HG02943 (cell line): ENCODE results near the gene LPIN1.
"Not testable (repeated sequence)": the region's sequence is repeated elsewhere in the genome, so short reads cannot be mapped to it uniquely, and the experiment has no call there.

Experiments used
- ATAC-seq: cut with Tn5 transposase; IDR thresholded peaks from one replicate; pipeline ENCODE4 v1.9.1; 2021; ENCODE audit warnings: mild to moderate bottlenecking, low read depth, moderate library complexity; ENCODE audit not compliant: unreplicated experiment

The LPIN1 gene

DNA sequence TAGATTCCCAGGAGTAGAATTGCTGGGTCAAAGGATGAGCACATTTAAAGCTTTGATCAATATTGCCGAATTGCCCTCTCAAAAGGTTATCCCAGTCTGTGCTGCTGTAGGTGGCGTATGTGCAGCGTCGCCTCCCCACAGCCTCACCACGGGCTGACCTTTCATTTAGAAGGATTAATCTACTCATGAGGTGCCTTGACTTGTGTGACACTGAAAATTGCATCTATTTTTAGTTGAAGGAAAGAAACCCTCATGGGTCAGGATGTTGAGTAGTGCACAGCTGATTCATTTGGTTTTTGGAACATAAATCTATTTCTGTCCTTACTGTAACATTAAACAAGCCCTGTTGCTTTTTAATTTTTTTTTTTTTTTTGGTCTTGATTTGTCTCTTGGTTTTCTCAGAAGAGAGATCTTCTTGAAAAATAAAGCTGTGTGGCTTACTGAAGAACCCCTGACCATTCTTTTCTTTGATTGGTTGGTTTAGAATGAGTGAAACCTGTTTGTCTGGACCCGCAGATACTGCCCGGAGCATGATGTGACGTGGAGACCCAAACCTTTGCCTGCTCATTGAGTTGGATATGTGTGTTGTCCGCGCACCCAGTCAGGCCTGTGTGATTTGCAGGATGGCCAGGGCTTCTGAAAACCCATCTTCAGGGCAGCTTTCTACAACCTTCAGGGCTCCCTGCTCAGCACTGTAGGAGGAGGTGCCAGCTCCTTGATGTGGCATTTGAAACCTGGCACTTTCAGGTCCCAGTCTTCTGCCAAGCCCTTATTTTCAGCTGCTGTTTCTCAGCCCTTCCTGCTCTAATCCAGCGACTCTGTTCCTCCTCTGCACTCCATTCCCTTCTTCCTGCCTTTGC lies 61.0 kb downstream of the LPIN1 start:
- ATAC-seq = no peak

DNA sequence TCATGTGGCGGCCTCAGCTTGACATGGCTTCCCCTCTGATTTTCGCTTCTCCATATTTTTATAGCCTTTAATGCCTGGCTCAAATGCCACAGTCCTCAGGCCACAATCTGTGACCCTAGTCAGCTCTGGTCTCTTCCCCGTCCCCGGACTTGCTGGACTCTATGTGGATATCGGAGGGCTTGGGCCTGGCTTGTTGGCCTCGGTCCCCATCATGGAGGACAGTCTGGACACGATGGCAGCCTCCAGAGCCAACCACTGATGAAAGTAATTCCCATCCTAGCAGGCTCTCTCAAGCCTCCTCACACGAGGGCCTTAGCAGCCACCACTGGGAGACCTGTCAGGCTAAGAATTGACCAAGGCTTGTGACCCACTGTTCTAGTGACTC lies 61.6 kb downstream of the LPIN1 start:
- no peak for ATAC-seq

DNA sequence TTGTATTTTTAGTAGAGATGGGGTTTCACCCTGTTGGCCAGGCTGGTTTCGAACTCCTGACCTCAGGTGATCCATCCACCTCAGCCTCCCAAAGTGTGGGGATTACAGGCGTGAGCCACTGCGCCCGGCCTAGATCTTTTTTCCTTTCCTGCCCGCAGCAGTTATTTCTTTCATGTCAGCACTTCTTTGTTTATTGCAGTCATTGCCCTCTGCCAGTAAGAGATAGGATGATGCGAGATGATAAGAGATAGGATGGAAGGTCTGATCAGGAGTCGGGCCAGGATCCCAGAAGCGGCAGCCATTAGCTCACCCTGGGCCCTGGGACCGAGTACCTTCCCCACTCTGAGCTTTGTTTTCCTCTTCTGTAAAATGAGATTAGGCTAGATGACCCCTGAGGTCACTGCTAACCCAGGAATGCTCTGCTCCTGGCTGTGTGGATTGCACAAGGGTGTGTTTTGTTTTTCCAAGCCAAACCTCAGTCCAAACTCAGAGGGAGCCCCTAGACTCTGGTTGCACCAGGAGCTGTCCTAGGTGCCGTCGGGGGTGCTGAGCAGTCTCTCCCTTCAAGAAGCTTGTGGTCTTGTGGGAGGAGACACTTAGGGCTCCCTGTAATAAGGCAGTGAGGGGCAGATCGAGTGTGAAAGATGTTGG lies 63.3 kb downstream of the LPIN1 start:
- no peak for ATAC-seq

DNA sequence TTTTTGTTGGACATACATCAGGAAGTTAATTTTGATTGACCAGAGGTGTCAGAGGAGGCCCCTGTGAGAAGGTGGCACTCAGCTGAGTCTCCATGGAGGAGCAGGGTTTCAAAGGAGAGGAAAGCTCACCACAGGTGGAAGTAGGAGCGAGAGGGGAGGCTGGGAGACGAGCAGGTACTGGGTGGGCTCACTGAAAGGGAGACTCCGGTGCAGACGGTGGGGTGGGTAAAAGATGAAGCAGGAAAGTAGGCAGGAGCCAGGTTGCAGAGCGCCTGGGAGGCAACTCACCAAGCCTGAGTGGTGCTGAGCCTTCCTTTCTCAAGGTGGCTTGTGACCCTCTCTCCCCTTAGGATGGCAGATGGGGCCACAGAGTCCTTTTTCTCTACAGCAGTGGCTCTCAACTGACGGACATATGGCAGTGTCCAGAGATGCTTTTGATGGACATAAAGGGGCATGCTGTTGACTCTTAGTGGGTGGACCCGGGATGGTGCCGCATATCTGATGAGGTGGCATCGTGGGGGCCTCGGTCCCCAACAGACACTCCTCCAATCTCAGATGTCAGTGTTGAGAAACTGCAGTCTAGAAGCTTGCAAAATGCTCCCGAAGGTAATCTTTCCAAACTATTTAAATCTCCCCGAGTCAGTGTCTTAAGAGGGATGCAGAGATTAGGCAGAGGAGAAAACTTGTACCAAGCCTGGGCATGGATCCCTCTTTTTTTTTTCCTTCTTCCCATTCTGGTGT lies 64.0 kb downstream of the LPIN1 start:
- no peak for ATAC-seq

DNA sequence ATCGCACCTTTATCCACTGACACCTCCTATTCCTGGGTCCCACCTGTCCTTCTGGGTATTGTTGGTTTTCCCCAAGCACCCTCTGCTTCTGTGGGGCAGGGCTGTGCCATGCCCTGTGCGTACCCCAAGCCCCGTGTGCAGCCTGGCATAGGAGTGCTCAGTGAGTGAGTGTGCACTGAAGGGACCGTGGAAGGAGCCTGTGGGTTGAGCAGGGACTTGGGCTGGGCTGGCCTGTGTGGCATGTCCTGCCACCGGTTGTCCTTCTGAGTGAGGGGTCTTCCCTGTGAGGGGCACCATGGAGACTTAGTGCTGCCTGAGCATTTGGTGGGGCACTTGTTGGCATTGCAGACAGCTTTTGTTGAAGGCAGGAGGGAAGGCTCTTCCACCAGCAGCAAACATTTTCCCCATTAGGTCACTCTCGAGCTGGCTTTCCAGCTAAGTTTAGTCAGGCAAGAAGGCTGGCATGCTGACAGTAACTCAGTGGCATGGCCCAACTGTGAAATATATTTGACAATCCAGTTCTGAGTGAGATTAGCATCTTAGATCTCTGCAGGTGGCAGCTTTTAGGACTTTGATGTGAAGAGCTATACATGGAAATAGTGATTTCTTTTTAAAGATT lies 64.7 kb downstream of the LPIN1 start:
- ATAC-seq = no peak

DNA sequence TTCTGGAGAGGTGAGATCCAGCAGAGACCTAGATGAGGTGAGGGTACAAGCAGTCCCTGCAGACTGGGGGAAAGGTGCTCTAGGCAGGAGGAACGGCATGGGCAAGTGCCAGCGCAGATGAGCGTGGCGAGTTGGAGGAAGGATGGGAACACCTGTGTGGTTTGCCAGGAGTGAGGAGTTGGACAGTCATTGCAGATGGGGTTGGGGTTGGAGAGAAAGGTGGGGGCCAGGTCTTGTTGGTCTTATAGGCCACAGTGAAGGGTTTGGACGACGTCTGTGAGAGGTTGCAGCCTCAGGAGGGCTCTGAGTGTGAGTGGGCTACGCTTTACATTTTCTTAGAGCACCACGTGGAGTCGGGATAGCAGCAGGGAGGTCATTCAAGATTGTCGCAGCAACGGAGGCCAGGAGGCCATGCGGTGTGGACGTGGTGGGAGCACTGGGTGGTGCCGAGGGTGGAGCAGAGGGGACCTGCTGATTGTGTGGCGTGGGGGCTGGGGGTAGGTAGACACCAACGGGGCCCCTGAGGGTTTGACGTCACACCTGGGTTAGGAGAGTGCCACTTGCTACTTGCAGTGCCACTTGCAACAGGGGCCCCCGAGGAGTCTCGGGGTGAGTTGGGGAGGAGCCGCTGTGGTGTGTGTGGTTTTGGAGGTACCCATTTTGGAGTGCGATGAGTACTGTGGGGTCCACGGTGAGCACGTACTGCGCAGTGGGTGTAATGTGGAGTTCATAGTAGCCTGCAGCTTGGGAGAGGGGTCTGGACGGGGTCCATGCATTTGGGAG lies 66.2 kb downstream of the LPIN1 start:
- ATAC-seq = no peak

DNA sequence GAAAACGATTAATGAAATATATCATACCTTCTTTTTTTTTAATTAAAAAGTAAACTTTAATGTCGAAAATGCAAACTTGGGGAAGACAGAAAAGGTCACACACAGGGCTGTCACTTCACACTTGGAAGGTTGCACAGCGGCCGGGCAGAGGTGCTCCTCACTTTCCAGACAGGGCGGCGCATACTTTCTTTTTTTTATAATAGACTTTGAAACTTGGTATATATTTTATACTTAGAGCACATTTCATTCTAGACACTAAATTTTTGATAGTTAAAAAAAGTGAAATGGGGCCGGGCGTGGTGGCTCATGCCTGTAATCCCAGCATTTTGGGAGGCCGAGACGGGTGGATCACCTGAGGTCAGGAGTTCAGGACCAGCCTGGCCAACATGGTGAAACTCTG lies 66.9 kb downstream of the LPIN1 start:
- ATAC-seq = not testable (repeated sequence)

DNA sequence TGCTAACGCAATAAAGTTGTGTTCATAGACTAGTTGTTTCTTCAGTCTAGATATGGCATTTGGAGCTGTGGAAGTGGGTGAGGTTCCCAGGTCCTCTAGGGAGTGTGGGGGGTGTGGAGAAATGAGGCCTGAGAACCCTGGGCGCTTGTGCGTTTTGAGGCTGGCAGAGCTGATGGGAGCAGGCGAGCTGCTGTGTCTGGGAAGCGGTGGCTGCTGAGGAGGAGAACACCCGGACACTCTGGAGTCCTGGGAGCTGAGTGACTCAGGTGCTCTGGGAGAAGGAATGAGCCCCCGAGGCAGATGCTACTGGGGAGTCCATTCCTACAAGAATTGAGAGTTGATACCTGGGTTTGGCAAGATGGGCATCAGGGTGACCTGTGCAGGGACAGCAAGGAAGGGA lies 67.5 kb downstream of the LPIN1 start:
- no peak for ATAC-seq

DNA sequence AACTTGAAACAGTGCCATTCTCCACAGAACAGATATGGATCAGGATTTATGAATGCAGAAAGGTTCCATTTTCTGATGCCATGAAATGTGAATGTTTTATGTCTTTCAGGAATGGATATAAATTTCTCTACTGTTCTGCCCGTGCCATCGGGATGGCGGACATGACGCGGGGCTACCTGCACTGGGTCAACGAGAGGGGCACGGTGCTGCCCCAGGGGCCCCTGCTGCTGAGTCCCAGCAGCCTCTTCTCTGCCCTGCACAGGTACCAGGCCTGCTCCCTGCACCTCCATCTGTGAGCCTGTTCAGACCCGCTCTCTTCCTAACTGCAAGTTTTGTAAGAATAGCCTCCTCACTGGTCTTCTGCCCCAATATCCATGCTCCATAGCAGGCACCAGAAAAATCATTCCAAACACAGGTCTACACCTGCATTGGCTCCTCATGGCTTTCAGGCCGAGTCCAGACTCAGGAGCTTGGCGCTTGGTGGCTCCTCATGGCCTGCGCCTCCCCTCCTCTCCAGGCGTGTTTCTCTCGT lies 68.6 kb downstream of the LPIN1 start:
- no peak for ATAC-seq

DNA sequence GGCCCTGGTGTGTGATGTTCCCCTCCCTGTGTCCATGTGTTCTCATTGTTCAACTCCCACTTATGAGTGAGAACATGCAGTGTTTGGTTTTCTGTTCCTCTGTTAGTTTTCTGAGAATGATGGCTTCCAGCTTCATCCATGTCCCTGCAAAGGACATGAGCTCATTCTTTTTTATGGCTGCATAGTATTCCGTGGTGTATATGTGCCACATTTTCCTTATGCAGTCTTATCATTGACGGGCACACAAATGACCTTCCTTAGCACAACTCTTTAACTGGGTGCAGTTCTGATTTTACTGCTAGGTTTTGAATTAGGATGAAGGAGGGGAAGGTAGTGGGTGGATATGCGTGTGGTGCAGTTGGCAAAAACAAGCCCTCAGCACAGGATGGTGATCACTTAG lies 70.5 kb downstream of the LPIN1 start:
- ATAC-seq = not testable (repeated sequence)

DNA sequence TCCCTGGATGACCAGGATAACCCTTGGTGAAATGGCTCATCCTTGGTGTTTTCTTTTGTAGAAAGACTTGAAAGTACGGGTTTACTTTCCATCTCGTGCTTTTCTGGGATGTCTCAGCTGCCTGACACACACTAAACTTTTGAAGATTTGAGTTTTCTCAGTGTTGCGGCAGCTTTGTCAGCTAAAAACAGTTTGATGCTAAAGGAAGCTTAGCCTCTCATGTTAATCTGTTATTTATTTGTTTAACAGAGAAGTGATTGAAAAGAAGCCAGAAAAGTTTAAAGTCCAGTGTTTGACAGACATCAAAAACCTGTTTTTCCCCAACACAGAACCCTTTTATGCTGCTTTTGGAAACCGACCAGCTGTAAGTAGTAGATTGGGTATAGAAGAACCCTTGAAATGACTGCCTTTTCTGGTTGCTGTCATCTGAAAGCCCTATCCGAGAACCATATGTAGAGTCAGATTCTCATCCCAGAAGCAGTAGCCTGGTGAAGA lies 72.8 kb downstream of the LPIN1 start:
- ATAC-seq = no peak

DNA sequence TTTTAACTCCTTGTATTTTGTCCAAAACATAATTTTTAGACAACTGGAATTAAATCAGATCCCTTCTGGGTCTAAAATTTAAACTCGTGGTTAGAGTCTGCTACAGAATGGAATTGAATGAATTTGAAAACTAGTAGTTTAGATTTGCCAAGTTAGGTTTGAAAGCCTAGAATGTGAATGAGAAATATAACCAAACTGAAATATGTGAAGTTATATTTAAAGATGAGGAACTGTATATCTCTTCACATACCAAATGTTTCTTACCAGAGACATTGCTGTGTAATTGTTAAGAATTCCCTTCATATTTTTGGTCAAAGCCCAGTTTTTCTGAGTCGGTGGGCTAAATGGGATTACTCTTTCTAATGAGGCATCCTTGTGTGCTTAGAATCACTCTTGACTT lies 74.2 kb downstream of the LPIN1 start:
- no peak for ATAC-seq

DNA sequence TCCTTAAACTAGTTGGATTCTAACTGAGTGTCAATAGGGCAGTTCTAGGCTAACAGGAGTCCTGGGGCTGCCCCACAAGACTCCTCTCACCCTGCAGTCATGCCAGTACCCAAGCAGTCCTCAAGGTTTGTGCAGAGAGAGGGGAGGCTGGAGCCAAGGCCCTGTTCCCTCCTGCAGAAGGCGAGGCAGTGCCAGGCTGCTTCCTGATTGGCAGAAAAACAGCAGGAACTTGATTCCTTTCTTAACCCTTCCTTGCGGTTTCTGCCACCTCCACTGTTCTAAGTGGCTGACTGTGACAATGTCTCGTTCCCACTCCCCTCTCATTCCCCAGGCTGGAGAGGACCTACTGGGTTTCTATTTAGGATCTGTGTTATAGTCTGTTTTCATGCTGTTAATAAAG lies 75.3 kb downstream of the LPIN1 start:
- no peak for ATAC-seq

DNA sequence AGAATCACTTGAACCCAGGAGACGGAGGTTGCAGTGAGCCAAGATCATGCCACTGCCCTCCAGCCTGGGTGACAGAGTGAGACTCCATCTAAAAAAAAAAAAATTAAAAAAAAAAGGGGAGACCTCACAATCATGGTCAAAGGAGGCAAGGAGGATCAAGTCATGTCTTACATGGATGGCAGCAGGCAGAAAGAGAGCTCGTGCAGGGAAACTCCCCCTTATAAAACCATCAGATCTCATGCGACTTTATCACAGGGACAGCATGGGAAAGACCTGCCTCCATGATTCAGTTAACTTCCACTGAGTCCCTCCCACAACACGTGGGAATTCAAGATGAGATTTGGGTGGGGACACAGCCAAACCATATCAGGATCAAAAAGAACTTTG lies 75.9 kb downstream of the LPIN1 start:
- not testable (repeated sequence) for ATAC-seq

DNA sequence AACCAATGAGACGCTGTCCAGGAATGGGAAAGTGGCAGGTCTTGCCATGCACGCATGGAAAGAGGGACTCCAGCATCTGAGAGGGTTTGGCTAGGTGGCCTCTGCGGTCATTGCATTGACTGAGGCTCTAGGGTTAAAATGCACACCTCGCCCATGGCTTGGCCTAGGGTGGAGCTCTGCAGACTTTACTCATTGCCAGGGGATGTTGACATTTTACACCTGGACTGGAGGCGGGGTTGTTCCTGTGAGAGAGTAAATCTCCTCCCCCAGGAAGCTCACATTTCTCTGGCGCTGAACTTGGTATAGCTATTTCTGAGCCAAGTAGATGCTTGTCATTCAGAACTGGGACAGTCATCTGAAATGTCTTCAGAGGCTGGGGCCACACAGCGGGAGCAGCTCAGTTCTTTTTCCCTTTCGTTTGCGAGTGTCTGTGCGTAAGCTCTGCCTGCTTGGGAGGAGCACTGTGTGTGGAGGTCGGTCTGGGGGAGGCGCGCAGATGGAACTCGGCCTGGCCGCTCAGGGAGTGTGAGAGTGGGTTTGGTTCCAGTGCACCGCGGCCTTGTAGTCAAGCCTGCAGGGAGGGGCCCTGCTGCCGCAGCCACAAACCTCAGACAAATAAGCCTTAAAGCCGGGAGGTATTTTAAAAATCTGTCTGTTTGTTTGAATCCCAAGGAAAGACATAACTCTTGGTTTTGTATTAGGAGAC lies 76.5 kb downstream of the LPIN1 start:
- ATAC-seq = no peak

DNA sequence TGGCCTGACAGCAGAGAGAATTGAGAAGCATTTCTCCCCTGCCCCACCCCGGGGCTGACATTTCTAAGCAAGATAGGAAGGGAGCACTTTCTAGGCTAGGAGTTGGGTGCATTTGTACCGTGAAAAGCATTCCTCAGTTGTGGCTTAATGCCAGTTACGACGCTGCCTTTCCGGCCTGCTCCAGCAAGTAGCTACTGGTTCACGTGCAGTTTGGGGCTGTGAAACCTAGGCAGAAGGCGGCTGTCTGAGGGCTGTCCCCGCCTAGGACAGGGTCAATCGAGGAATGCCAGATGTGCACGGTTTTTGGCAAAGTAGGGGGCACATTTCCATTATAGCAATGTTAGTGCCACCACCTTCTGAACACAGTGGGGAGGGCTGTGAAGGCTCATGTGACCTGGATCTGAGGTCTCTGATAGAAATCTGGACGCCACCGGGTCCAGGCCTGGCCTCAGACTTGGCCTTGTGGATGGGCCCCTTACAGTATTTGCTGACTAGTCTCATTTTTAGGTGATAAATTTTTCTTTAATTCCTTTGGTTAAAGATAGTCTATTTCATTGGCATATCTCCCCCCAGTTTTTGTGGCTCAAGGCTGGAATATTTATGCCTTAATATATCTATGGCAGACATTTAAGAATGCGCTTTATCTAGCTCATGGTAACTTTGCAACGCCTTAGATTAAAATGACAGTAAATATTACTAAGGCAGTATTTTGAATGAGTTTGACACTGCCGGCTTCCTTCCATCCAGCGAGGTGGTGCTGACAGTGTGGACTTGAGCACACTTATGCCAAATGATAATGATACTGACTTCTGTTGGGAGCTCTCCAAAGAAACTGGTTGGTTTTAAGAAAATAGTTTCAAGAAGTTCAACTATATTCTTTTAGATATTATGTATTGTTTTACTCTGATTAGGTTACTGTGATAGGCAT lies 78.7 kb downstream of the LPIN1 start:
- no peak for ATAC-seq

DNA sequence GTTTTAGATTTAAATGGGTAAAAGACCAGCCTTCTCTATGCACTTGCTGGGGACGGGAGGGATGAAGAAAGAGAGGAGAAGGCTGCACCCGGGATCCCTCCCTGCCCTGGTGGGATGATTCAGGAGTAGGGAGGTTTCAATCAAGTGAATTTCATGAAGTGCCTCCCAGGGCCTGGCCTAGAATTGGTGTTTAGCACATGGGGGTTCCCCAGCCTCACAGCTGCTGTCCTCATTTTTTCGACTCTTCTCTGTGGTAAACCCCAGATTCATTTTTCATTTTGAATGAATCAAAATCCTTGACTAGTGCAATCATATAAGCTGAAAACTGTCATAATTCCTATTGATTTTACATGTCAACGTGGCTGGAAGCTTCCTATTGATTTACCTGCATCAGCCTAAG lies 81.1 kb downstream of the LPIN1 start:
- ATAC-seq = no peak

DNA sequence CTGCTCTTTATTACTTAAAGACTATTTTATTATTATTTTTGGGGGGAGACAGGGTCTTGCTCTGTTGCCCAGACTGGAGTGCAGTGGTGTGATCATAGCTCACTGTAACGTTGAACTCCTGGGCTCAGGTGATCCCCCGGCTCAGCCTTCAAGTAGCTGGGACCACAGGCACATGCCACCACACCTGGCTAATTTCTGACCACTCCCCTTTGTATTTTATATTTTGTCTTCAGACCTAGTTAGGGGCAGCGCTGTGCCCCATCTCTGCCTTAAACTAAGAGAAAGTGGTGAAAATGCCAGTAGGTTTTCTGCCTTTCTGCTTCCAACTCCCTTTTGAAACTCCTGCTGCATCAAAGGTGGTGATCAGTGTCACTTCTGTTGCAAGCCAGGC lies 82.5 kb downstream of the LPIN1 start:
- no peak for ATAC-seq
